Measurements from ENCODE around the gene FSD1. TPM values are rescaled to one million over a fixed set of nuclear protein-coding genes. Genes with fewer than 3 reads are reported as not detected.
"Not testable (repeated sequence)": the region's sequence is repeated elsewhere in the genome, so short reads cannot be mapped to it uniquely, and the experiment has no call there.

The FSD1 gene
- total and polyA plus RNA-seq, 10 of the 15 experiments (the other 5 are each of a cell fraction or from before 2014, with no cell fraction given), result 0.15 to 5.1 (median 4.0) TPM; not detected in 1

DNA sequence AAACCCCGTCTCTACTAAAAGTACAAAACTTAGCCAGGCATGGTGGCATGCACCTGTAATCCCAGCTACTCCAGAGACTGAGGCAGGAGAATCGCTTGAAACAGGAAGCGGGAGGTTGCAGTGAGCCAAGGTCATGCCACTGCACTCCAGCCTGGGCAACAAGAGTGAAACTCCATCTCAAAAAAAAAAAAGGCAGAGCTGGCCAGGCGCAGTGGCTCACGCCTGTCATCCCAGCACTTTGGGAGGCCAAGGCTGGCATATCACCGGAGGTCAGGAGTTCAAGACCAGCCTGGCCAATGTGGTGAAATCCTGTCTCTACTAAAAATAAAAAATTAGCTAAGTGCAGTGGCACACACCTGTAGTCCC is 30.1 kb upstream of the FSD1 start:
- CTCF ChIA-PET, result interaction anchor here (0.6 kb wide), 1 partner anchor 142 kb away, joined by 3 read pairs; no protein-coding TSS in a partner anchor
- POLR2A ChIA-PET; in situ Hi-C loops (cut with MboI): not testable (repeated sequence)

DNA sequence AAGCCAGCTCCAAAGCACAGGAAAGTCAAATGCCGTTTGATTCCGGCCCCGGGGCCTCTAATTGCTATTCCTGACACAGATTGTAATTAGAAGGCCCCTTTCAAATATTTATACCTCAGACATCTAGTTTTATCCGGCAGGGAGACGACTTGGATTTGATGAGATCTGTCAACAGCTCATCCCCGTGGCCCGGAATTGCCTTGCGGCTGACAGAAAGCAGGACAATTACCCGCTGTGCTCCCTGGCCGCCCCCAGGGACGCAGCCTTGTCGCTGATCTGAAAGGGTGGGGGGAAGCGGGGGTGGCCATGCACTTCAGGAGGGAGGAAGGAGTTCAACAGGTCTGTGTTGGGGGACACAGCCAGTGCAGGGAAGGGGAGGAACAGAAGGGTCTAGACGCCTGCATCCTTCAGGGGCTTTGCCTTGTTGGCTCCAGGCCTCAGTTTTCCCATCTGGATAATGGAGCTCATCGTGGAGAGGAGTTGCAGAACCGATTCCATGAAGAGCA is 27.2 kb upstream of the FSD1 start:
- Histone ChIP-seq H3K27me3 (replicated peaks in 1 of 2; ENCODE audit: control insufficient read depth in 2 of 2, insufficient read depth in 2 of 2, low read length in 1 of 2) (no peaks in the 10 kb centered on the region; a peak in 2 of 4 replicates), H4K20me1 (ENCODE audit: control insufficient read depth, insufficient read depth) (no peaks in the 10 kb centered on the region), H3K27ac (ENCODE audit: control insufficient read depth, insufficient read depth) (no peak overlapping the region), H3K4me2 (ENCODE audit: control insufficient read depth, insufficient read depth) (no peak overlapping the region), H3K4me1 (ENCODE audit: control insufficient read depth, insufficient read depth, low read length) (no peaks in the 10 kb centered on the region), H2AFZ (ENCODE audit: control insufficient read depth, low read depth, low read length) (no peak overlapping the region), H3K4me3 (no peak overlapping the region), H3K36me3 (ENCODE audit: control insufficient read depth in 2 of 2, insufficient read depth in 2 of 2, low read length in 1 of 2) (no peaks in the 10 kb centered on the region), H3K79me2 (ENCODE audit: control insufficient read depth, insufficient read depth, low read length) (no peaks in the 10 kb centered on the region), H3K9ac (ENCODE audit: control insufficient read depth, insufficient read depth, low read length) (no peak overlapping the region), H3K9me3 (replicated peaks; ENCODE audit: control insufficient read depth, insufficient read depth, low read length) (no peaks in the 10 kb centered on the region)
- ChIA-PET CTCF (interaction anchor here (0.6 to 4.1 kb wide), 2 partner anchors 10 to 14 kb away, joined by 3 to 18 read pairs; no protein-coding TSS in a partner anchor), RAD21 (ENCODE audit: unreplicated experiment) (no interaction called here), SMC1A (ENCODE audit: uncharacterized antibody, unreplicated experiment) (no interaction called here), POLR2A (no interaction called here)
- BruUV-seq (replicated peaks), result no TSS peak
- intact Hi-C loops (cut with micrococcal nuclease; ENCODE audit: unreplicated experiment), result no loop called here
- in situ Hi-C loops (cut with MboI), result no loop called here
- no peak for FAIRE-seq
- no peak for TF ChIP-seq KAT2A (conservative IDR thresholded peaks at IDR 0.05; ENCODE audit: control insufficient read depth, low read depth, low read length)
- TF ChIP-seq, protein P1, sequence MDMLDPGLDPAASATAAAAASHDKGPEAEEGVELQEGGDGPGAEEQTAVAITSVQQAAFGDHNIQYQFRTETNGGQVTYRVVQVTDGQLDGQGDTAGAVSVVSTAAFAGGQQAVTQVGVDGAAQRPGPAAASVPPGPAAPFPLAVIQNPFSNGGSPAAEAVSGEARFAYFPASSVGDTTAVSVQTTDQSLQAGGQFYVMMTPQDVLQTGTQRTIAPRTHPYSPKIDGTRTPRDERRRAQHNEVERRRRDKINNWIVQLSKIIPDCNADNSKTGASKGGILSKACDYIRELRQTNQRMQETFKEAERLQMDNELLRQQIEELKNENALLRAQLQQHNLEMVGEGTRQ (IDR thresholded peaks at IDR 0.05; ENCODE audit: borderline replicate concordance, low read depth, low read length), result no peak
- TF ChIP-seq ZNF207 (IDR thresholded peaks at IDR 0.05; ENCODE audit: borderline replicate concordance), result no peak
- no peak for TF ChIP-seq CEBPB (IDR thresholded peaks at IDR 0.05; ENCODE audit: borderline replicate concordance in 1 of 2, low read depth in 2 of 2, low read length in 2 of 2)
- TF ChIP-seq JUNB (IDR thresholded peaks at IDR 0.05), result no peak
- TF ChIP-seq, protein P2, sequence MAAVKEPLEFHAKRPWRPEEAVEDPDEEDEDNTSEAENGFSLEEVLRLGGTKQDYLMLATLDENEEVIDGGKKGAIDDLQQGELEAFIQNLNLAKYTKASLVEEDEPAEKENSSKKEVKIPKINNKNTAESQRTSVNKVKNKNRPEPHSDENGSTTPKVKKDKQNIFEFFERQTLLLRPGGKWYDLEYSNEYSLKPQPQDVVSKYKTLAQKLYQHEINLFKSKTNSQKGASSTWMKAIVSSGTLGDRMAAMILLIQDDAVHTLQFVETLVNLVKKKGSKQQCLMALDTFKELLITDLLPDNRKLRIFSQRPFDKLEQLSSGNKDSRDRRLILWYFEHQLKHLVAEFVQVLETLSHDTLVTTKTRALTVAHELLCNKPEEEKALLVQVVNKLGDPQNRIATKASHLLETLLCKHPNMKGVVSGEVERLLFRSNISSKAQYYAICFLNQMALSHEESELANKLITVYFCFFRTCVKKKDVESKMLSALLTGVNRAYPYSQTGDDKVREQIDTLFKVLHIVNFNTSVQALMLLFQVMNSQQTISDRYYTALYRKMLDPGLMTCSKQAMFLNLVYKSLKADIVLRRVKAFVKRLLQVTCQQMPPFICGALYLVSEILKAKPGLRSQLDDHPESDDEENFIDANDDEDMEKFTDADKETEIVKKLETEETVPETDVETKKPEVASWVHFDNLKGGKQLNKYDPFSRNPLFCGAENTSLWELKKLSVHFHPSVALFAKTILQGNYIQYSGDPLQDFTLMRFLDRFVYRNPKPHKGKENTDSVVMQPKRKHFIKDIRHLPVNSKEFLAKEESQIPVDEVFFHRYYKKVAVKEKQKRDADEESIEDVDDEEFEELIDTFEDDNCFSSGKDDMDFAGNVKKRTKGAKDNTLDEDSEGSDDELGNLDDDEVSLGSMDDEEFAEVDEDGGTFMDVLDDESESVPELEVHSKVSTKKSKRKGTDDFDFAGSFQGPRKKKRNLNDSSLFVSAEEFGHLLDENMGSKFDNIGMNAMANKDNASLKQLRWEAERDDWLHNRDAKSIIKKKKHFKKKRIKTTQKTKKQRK (IDR thresholded peaks at IDR 0.05; ENCODE audit: low read depth, low read length), result no peak
- TF ChIP-seq FOXK2 (IDR thresholded peaks at IDR 0.05), result no peak
- TF ChIP-seq RAD51 (IDR thresholded peaks at IDR 0.05), result no peak
- TF ChIP-seq, protein P3, sequence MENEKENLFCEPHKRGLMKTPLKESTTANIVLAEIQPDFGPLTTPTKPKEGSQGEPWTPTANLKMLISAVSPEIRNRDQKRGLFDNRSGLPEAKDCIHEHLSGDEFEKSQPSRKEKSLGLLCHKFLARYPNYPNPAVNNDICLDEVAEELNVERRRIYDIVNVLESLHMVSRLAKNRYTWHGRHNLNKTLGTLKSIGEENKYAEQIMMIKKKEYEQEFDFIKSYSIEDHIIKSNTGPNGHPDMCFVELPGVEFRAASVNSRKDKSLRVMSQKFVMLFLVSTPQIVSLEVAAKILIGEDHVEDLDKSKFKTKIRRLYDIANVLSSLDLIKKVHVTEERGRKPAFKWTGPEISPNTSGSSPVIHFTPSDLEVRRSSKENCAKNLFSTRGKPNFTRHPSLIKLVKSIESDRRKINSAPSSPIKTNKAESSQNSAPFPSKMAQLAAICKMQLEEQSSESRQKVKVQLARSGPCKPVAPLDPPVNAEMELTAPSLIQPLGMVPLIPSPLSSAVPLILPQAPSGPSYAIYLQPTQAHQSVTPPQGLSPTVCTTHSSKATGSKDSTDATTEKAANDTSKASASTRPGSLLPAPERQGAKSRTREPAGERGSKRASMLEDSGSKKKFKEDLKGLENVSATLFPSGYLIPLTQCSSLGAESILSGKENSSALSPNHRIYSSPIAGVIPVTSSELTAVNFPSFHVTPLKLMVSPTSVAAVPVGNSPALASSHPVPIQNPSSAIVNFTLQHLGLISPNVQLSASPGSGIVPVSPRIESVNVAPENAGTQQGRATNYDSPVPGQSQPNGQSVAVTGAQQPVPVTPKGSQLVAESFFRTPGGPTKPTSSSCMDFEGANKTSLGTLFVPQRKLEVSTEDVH (IDR thresholded peaks at IDR 0.05; ENCODE audit: low read depth, partially characterized antibody), result no peak
- TF ChIP-seq NBN (IDR thresholded peaks at IDR 0.05), result no peak
- WGBS (ENCODE audit: insufficient coverage, insufficient replicate concordance, low lambda C conversion rate, missing lambda C conversion rate), result 64% methylated on average over 14 of the region's 16 CpGs
- no peak for ATAC-seq
- no peak for DNase-seq (ENCODE audit: low read depth, low spot score)

More for the DNA sequence above, 30.1 kb upstream of the FSD1 start:
- H3K9ac ChIP-seq (ENCODE audit: control insufficient read depth, insufficient read depth, low read length); H3K27me3 ChIP-seq (replicated peaks in 1 of 2; ENCODE audit: control insufficient read depth in 2 of 2, insufficient read depth in 2 of 2, low read length in 1 of 2); H3K4me3 ChIP-seq; H3K9me3 ChIP-seq (replicated peaks; ENCODE audit: control insufficient read depth, insufficient read depth, low read length); H3K79me2 ChIP-seq (ENCODE audit: control insufficient read depth, insufficient read depth, low read length); SMC1A ChIA-PET (ENCODE audit: uncharacterized antibody, unreplicated experiment); DNase-seq (ENCODE audit: low read depth, low spot score); ATAC-seq; H3K4me2 ChIP-seq (ENCODE audit: control insufficient read depth, insufficient read depth); H4K20me1 ChIP-seq (ENCODE audit: control insufficient read depth, insufficient read depth); H3K36me3 ChIP-seq (ENCODE audit: control insufficient read depth in 2 of 2, insufficient read depth in 2 of 2, low read length in 1 of 2); H3K27ac ChIP-seq (ENCODE audit: control insufficient read depth, insufficient read depth); FAIRE-seq; BruUV-seq (replicated peaks); H2AFZ ChIP-seq (ENCODE audit: control insufficient read depth, low read depth, low read length); intact Hi-C loops (cut with micrococcal nuclease; ENCODE audit: unreplicated experiment); H3K4me1 ChIP-seq (ENCODE audit: control insufficient read depth, insufficient read depth, low read length): not testable (repeated sequence)
- 73% methylated on average over 4 of the region's 6 CpGs for WGBS (ENCODE audit: insufficient coverage, insufficient replicate concordance, low lambda C conversion rate, missing lambda C conversion rate)
- RAD21 ChIA-PET (ENCODE audit: unreplicated experiment), result interaction anchor here (0.7 kb wide), 1 partner anchor 68 kb away, joined by 3 read pairs; no protein-coding TSS in a partner anchor
